ENCODE measurements around the gene GABRB2.

- TF ChIP-seq REST (IDR thresholded peaks at IDR 0.05; ENCODE audit: insufficient read depth in 1 of 2, low read depth in 2 of 2, low read length in 1 of 2) (no peak), TCF7L2 (IDR thresholded peaks at IDR 0.05; ENCODE audit: low read depth, low read length) (no peak), CTCF (IDR thresholded peaks at IDR 0.05) (no peak), POLR2AphosphoS5 (IDR thresholded peaks at IDR 0.05; ENCODE audit: low read depth, low read length) (no peak), SIN3A (IDR thresholded peaks at IDR 0.05; ENCODE audit: borderline replicate concordance, insufficient read depth, low read depth, low read length) (no peak)
These were observed 38.9 kb downstream of the GABRB2 start for GRCh38 chr5:161507591-161507990.

Data from Panc1 (cell line).